Fibroblast of peridontal ligament (primary cell): Measurements from ENCODE around the gene PKNOX1.
"Not testable (repeated sequence)": the region's sequence is repeated elsewhere in the genome, so short reads cannot be mapped to it uniquely, and the experiment has no call there.

Experiments
- DNase-seq: peaks from one replicate; pipeline ENCODE4 v3.0.0-alpha.2; 2010; ENCODE audit errors: extremely low read depth

Gene PKNOX1

DNA sequence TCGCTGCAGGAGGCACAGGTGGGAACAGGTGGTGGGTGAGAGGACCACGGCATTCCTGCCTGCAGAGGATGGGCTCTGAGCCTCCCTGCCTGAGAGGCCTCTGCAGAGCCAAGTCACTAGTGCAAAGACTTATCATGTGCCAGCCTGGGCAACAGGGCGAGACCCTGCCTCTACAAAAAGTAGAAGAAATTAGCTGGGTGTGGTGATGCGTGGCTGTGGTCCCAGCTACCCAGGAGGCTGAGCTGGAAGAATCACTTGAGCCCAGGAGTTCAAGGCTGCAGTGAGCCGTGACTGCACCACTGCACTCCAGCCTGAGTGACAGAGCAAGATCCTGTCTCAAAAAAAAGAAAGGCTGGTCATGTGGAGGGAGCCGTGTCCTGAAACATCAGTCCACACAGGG is 46.4 kb downstream of the PKNOX1 start:
- no peak for DNase-seq

DNA sequence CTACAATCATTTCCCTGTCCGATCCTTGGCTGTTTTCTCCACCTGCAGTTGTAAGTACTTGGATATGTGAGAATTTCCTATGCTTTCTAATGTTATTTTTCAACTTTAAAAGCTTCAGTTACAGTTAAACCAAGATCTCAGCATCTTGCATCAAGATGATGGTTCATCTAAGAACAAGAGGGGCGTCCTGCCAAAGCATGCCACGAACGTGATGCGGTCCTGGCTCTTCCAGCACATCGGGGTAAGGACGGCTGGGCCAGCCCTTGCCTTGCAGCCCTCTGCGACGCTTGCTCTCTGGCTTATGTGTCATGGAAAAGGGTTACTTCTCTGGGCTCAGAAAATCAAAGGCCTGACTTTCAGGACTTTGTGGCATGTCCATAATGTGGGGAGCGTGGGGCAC is 46.8 kb downstream of the PKNOX1 start:
- no peak for DNase-seq

DNA sequence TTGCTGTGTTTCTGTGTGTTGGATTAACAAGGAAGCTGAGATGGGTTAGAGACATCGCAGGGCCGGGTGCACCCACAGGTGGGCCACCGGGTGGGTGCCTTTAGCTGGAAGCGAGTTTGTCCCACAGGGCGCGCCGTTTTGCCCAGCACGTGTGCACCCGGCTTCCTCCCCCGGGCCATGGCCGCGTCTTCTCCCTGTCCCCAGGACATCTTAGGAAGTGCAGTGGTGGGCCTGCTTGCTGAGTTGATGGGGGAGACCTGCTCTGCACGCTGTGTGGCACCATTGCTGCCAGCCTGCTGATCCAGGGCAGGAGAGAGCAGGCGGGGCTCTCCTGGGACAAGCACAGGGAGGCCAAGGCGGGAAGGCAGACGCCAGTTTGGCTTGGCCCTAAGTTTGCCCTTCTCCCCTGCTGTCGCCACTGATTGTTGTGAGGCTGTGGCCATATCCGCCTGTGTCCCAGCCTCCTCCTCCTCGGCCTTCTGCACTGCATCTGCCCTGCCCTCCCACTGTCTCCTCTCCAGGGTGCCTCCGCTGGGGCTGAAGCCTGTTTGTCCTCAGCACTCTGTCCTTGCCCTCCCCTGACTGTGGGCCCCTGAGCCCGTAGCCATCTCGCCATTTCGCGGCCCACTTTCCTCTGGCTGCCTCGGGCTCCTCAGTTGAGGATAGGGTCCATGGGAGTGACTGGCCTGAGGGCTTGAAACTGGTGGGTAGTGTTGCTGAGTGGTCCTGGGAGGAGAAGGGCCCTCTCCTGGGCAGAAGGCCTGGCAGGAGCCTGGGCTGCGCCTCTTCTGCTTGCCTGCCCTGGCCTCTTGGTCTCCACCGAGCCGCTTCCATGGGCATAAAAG is 47.6 kb downstream of the PKNOX1 start:
- no peak for DNase-seq

- DNase-seq = no peak
Observed at GRCh38 chr21:43023175-43023574, 48.8 kb downstream of the PKNOX1 start.

- DNase-seq = no peak
Observed at GRCh38 chr21:43024439-43025136, 50.2 kb downstream of the PKNOX1 start.

DNA sequence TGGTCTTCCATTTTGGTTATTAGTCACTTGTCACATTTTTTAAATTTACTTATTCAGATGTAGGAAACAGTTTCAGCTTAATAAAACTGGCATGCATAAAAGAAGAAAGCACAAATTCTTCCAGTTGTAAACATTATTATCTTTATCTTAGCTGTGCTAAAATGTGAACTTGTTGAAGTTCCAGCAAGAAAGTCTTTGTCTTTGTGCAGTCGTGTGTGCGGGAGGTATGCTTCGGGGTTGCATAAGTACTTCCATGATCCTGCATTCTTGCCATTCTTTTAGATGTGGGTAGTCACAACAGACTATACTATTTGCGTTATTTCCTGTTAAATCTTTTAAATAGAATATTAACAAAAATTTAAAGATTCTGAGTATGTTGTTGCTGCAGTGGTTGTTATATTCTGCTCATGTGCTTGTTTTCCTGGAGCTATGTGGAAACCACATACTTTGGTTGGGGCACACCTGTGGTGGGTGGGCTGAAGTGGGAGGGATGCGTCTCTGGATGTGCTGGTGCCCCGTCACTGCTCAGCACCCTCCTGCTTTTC is 51.3 kb downstream of the PKNOX1 start:
- DNase-seq = no peak

GRCh38 chr21:43027846-43028731 is 53.7 kb downstream of the PKNOX1 start:
- no peak for DNase-seq

GRCh38 chr21:43029785-43030184 is 55.4 kb downstream of the PKNOX1 start:
- no peak for DNase-seq

- no peak for DNase-seq
Observed at GRCh38 chr21:43031121-43031619, 56.8 kb downstream of the PKNOX1 start.

- no peak for DNase-seq
Observed at GRCh38 chr21:43034101-43034500, 59.7 kb downstream of the PKNOX1 start.

GRCh38 chr21:43034826-43035225 is 60.5 kb downstream of the PKNOX1 start:
- DNase-seq = no peak

- DNase-seq = not testable (repeated sequence)
Observed at GRCh38 chr21:43036889-43037288, 62.5 kb downstream of the PKNOX1 start.

- DNase-seq = not testable (repeated sequence)
Observed at GRCh38 chr21:43037918-43038658, 63.7 kb downstream of the PKNOX1 start.

GRCh38 chr21:43038659-43039044 is 64.3 kb downstream of the PKNOX1 start:
- DNase-seq = not testable (repeated sequence)

DNA sequence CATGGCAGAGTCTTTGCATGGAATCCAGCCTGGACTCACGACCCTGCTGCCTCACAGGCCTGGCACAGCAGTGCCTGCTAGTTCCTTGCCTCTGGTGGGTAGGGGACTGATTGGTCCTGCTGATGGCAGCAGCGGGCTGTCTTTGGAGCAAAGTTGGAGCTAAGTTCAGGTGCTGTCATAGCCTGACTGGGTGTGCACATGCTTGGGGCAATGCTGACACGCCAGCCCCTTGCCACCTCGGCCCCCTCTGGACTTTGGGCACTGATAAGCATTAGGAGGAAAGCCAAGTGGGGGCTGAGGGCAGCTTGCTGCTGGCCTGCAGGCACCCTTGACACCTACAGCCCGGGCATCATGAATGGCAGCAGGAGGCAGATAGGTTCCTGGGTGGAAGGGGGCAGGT is 67.8 kb downstream of the PKNOX1 start:
- not testable (repeated sequence) for DNase-seq

- not testable (repeated sequence) for DNase-seq
Observed at GRCh38 chr21:43043291-43043690, 68.9 kb downstream of the PKNOX1 start.

GRCh38 chr21:43044547-43044946 is 70.2 kb downstream of the PKNOX1 start:
- not testable (repeated sequence) for DNase-seq

DNA sequence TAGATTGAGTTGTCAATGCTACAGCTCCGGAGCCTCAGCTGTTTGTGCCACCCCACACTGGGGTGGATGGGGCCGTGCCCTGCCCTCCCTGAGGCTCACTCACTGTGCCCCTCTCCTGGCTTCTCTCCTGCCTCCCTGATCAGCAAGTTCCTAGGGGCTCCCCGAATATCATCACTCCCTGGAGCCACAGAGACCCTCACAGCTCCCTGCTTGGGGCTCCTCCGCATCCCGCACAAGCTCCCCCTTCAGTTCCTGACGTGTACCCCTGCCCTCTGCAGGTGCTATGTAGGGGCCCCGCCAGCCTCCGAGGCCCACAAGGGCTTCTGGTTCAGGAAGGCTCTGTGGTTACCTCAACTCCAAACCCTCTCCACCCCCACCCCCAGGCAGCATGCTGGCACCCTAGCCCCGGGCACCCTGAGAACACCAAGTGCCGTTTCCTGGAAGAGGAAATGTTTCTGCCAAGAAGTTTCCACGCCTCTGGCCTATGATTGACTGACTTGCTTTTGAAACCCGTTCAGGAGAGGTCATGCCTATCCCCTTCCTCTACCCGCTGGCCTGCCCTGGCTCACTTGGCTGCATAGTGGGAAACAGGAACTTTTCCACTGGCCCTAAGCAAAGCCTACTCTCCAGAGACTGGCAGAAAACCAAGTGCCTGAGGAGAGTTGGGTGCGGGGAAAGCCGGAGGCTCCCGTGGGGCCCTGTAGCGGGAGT is 71.0 kb downstream of the PKNOX1 start:
- not testable (repeated sequence) for DNase-seq

DNA sequence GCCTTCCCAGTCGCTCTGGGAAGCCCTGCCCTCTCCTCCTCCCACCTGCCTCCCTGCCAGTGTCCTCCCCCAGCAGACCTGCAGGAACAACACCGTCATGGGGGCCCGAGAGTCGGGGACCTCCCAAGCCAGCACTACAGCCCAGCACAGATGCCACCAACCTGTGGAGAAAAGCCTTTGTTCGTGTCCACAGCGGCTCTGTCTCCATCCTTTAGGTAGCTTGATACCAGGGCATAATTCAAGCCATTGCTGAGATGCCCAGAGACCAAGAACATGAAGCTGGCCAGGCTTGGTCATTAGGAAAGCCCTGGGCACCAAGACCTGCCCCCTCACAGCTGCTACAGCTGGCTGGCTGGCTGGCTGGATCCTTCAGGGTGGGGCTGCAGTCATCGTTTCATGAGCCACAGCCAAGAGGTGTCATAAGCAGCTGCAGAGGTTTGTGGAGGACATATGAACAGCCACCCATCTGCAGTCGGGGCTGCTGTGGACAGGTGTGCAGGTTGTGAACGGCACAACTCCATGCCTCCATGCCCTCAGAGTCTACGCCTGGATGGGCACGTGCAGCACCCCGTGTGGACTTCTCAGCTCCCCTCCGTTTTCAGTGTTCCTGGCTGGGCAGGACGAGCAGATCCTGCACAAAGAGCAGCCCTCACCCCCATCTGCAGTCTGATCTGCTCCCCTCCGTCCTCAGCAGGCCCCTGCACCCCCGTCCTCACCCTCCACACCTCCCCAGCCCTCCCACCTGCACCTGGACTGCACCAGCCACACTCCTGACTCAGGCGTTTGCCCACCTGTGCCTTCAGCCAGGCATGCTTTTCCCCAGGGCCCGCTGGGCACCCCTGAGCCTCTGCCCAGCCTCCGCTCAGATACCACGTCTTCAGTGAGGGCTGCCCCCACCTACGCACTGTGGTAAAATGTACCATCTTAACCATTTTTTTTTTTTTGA is 71.8 kb downstream of the PKNOX1 start:
- not testable (repeated sequence) for DNase-seq
